Cardiac atrium fibroblast (primary cell): ENCODE data around the gene ZBTB11. TPM values are rescaled to one million over a fixed set of nuclear protein-coding genes. Genes with fewer than 3 reads are reported as not detected.

Experiments
- total RNA-seq: library from RNA; depleted of rRNA; stranded (reverse); fragments of >200 nt; gene quantifications from 2 replicates; pipeline ENCODE4 v1.2.3, GENCODE V29; 2015

The ZBTB11 gene, protein sequence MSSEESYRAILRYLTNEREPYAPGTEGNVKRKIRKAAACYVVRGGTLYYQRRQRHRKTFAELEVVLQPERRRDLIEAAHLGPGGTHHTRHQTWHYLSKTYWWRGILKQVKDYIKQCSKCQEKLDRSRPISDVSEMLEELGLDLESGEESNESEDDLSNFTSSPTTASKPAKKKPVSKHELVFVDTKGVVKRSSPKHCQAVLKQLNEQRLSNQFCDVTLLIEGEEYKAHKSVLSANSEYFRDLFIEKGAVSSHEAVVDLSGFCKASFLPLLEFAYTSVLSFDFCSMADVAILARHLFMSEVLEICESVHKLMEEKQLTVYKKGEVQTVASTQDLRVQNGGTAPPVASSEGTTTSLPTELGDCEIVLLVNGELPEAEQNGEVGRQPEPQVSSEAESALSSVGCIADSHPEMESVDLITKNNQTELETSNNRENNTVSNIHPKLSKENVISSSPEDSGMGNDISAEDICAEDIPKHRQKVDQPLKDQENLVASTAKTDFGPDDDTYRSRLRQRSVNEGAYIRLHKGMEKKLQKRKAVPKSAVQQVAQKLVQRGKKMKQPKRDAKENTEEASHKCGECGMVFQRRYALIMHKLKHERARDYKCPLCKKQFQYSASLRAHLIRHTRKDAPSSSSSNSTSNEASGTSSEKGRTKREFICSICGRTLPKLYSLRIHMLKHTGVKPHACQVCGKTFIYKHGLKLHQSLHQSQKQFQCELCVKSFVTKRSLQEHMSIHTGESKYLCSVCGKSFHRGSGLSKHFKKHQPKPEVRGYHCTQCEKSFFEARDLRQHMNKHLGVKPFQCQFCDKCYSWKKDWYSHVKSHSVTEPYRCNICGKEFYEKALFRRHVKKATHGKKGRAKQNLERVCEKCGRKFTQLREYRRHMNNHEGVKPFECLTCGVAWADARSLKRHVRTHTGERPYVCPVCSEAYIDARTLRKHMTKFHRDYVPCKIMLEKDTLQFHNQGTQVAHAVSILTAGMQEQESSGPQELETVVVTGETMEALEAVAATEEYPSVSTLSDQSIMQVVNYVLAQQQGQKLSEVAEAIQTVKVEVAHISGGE
- total RNA-seq = 11.2 and 14.3 TPM in 2 replicates

DNA sequence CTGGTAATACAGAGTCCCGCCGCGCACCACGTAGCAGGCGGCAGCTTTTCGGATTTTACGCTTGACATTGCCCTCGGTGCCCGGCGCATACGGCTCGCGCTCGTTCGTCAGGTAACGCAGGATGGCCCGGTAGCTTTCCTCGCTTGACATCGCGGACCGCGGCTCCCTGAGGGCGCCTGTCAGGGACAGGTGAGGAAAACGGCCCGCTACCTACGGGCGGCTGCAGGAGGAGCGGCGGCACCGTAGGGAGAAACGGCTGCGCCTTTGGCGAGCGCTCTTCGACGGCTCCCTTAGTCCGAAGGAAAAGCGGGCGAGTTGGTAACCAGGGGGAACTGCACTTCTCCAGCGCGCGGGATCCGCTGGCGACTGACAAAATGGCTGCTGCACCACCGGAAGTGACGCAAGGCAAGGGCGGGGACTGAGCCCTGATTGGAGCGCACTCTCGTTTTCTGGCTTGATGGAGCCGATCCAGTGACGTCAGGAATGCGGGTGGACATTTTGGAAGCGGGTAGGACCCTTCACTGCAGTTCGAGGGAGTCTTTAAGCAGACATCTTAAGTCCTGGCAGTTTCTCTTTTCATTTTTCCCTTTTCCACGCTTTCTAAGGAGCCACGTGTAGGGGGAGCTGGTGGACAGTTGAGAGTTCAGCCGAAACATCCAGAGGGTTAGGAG lies at the start of gene ZBTB11:
Gene ZBTB11, minus strand, starts transcription at position 368 of the 671 bp plus-strand sequence. Its CDS starts 218 bp downstream, at position 150.

DNA sequence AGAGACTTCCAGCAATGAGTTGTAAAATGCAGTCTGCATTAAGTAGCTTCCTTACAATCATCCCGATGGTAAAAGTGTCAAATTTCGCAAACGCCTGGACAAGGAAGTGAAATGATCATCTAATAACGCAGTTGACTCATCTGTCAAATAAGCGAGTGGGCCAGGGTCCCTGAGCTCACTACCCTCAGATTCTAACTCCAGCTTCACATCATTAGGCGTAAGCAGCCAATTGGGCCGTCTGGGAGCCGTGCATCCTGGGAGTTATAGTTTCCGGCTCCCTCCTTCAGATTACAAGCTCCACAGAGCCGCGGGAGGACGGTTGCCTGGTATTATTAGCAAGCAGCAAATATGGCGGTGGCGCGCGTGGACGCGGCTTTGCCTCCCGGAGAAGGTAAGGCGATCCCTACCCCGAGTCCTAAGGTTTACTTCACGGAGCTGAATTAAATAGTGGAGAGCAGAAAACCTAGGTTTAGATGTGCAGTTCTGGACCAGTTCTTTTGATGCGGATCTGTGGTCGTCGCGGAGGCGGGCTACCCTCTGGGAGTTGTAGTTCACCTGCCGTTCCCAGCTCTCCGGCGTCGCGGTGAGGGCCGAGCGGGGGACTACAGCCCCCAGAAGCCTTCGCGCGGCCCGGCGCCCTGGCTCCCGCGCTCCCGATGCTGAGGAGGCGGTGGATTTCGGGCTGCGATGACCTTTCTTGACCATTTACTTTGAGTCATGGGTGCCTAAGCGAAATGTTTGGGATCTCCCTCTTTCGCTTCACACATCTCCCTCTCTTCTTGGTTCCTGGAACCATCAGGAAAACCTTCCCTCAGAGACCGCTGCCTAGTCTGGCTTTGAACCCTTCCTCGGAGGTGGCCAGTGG lies 47.6 kb upstream of the ZBTB11 start, which contains the start of gene CEP97:
Gene CEP97, plus strand, starts transcription at position 286 of the 865 bp plus-strand sequence. Its CDS starts 63 bp downstream, at position 349.

Other genes starting within 250 kb of the ZBTB11 start
- 3.1 and 3.4 TPM in 2 replicates for gene SENP7, start 163.9 kb downstream of the ZBTB11 start, total RNA-seq
- gene TRMT10C, start 115.3 kb downstream of the ZBTB11 start, total RNA-seq = 18.8 and 21.2 TPM in 2 replicates
- 45.1 and 62.9 TPM in 2 replicates for gene PCNP, start 103.0 kb downstream of the ZBTB11 start, total RNA-seq
- 1,414 and 1,614 TPM in 2 replicates for gene RPL24, start 9.6 kb upstream of the ZBTB11 start, total RNA-seq
- gene CEP97, start 47.5 kb upstream of the ZBTB11 start, total RNA-seq = 6.0 and 6.9 TPM in 2 replicates
- 13.7 and 21.4 TPM in 2 replicates for gene NXPE3, start 102.1 kb upstream of the ZBTB11 start, total RNA-seq
- 39.2 and 47.1 TPM in 2 replicates for gene NFKBIZ, start 172.4 kb upstream of the ZBTB11 start, total RNA-seq